ENCODE data around the gene FSCN2.

Gene FSCN2

DNA sequence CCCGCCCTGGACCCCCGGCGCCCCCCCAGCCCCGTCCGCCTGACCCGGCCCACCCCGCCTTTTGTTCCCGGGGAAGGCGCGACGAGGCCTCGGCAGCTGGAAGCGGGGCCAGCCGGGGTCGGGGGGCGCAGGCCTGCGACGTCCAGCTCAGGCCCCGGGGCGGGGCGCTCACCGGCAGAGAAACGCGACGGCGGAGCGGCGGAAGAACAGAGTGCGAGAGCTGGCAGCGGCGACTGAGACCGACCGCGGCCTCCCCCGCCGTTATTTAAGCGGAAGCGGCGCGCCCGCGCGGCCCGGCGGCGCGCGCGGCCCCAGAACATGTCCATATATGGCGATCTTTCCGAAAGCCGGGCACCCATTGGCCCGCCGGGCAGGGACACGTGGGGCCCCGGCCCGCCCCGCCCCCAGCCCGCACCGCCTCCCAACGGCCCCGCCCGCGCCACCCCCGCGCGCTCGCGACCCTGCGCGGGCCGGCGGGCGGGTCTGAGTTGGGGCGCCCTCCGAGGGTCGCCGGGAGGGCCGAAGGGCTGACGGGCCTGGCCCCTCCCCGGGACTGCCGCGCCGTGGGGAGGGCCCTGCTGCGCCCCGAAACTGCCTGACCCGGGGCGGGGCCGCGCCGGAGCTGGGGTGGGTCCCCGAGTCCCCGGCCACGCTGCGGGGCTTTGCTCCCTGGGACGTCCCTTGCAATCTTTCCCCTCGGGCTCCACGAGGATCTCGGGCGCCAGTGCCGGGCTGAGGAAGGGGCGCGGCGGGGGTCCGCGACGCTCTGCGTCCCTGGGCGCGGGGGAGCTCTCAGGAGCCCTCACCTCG, 15.4 kb upstream of the FSCN2 start, which contains the start of gene ACTG1:
Gene ACTG1 (minus strand): TSS at position 238 of the 810 bp plus-strand sequence. CDS start 445 bp downstream, outside the sequence.
- DNase-seq: peak; percentile 94 to 96 (median 94)

DNA sequence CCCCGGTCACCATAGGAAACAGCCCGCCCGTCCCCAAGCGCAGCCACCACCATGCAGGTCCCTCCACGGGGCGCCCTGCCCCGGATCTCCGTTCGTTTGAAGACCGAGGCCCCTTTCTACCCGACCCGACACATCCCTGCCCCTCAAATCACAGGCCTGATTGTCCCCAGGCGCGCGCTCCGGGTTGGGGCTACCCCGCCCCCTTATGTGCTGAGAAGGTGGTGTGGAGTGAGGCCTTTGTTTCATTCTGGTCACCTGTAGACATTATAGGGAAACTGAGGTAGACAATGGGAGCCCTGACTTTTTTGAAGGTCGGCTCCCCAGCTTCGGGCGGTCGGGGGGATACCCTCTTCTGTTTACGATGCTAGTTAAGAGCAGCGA, 14.8 kb upstream of the FSCN2 start:
- DNase-seq: peak; percentile 58 to 88 (median 87)

DNA sequence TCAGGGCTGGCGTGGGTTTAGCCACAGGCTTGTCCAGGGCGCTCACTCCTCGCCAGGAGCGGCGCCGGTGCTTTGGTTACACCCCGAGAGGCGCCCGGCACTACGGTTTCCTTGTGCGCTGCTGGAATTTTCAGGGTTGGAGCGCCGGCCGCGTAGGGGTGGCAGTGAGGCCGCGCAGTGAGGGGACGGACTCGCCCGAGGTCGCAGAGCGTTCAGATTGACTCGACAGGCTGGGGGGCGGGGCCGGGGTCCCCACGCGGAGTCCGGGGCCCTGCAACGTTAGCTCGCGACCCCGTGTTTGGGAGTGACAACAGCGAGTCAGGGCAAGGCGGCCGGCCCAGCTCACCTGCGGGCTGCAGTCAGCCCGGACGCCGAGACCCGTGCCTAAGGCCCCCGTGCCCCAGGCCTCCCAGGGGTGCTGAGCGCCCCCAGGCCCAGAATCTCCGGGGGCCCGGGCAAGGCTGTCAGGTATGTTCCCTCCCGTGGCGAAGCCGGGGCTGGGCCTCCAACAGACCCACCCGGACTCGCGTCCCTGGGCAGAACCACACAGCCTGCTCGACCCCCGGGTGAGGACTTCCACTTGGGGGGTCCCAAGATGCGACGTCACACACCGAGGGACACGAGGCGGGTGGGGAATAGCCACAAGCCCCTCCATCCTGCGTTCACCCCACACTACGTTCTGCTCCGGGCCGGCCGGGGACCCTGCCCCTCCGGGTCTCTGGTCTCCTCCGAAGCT, 14.3 kb upstream of the FSCN2 start:
- DNase-seq: peak; percentile 64 to 88 (median 87)

DNA sequence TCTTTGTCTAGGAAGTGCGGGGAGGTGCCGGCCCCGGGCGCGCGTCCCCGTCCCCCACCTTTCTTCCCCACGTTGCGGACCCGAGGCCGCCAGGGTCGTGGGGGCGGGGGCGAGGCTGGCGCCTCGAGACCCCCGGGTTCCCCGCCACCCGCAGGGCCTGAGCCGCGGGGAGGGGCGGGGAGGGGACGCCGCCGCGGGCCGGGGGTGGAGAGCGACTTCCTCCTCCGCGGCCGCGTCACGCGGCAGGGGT, 13.8 kb upstream of the FSCN2 start:
- peak in 2 of 3 experiments; percentile 79 to 87 for DNase-seq

DNA sequence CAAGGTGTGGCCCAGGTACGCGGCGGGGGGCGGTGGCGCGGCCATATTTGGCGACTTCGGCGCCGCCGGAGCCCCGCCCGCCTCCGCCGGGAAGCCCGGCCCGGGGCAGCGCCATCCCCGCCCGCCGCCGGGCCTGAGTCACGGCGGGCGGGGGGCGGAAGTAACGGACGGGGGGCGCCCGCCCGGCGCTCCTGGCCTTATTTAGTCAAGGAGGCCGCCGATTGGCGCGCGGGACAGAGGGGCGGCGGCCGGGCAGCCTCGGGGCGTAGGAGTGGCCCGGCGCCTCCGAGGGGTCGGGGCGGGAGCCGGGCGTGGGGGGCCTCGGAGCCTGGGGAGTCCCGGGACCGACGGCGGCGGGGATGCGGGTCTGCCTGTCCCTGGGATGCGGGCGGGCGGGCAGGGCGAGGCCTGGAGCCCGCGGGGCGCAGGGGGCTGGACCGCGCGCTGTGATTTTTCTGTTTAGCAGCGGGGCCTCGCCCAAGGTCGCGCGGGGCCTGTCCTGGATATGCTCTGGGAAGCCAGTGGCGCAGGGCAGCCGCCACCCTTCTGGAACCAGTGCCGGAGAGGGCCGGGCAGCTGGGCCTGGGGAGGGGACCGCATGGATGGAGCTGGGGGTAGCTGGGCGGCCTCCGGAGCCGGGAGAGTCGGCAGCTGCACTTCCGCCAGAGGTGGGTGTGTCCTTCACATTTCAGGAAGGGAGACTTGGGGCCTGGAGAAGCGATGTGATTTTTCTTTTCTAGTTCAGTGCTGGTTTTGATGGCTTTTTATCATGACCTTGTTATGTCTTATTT, 13.2 kb upstream of the FSCN2 start:
- DNase-seq: peak; percentile 70 to 87 (median 79)

DNA sequence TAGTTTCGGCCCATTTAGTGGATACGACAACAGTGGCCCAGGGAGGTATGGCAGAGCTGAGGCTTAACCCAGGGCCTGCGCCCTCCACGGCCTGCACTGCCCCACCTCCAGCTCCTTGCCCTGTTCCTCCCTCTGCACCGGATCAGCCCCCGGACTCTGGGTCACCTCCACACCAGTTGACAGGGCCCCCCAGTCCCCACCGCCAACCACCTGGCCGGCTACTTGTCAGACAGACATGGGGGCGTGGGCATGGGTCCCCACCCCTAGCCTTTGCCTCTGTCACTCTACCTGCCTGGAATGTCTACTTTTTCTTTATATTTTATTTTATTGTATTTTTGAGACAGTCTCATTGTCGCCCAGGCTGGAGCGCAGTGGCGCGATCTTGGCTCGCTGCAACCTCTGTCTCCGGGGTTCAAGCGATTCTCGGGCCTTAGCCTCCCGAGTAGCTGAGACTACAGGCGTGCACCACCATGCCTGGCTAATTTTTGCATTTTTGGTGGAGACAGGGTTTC, 12.6 kb upstream of the FSCN2 start:
- DNase-seq: no peak

DNA sequence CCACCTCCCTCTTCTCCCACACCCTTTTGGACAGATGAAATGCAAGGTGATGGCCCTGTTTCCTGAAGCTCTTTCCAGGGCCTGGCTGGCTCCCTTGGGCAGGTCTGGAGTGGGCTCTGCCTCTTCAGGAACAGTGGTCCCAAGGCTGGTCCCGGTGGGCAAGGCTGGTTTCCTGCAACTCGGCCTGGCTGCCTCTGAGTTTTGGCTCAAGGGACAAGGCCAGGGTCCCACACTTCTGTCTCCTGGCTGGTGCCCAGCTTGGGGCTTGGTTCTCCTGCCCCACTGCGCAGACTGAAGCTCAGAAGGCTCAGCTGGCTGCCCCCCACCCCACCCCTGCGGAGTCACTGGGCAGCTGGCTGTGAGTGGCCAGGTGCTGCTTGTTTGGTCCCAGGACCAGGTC, 11.7 kb upstream of the FSCN2 start:
- no peak for DNase-seq

DNA sequence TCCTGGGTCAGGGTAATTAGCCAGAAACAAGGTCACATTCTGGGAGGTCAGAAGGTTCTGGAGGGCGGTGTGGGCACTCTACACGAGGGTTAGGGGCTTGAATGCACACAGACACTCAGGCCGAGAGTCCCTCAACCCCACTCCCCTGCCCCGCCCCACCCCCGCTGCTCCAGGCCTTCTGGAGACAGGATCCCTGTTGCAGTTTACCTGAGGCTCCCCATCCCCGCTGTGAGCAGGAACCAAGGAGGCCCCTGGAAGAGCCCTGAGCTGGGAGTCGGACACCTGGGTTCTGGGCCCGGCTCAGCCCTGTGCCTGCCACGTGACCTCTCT, 11.2 kb upstream of the FSCN2 start:
- no peak for DNase-seq

DNA sequence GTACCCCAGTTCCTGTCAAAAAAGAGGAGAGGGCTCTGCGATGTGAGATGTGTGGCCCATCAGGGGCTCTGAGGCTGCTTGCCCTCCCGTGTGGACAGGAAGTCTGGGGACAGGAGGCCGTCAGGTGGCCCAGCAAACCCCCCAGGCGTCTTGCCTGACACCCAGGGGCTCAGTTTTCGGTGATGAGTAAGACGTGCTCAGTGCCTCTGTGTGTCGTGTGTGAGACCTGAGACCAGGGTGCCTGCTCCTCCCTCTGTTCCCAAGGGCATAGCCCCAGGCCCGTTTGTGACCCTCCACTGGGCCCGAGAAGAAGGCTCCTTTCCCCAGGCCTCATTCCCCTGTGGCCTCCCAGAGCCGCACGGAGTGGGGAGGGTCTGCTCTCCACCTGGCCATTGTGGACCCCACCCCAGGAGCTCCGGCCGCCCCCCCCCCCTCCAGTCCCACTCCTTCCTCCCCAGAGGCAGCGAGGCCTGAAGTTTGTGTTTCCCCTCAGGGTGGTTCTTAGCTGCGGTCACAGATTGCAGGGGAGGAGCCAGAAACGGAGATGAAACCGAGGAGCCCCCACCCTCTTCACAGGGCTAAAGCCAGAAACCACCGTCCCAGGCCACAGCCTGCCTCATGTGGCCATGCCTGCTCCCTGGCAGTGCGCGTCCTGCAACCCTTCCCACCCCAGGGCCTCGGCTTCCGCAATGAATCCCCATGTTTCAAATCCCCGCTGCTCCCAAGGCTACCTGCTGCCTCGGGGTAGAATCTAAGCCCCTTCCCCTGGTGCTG, 10.7 kb upstream of the FSCN2 start:
- no peak for DNase-seq

DNA sequence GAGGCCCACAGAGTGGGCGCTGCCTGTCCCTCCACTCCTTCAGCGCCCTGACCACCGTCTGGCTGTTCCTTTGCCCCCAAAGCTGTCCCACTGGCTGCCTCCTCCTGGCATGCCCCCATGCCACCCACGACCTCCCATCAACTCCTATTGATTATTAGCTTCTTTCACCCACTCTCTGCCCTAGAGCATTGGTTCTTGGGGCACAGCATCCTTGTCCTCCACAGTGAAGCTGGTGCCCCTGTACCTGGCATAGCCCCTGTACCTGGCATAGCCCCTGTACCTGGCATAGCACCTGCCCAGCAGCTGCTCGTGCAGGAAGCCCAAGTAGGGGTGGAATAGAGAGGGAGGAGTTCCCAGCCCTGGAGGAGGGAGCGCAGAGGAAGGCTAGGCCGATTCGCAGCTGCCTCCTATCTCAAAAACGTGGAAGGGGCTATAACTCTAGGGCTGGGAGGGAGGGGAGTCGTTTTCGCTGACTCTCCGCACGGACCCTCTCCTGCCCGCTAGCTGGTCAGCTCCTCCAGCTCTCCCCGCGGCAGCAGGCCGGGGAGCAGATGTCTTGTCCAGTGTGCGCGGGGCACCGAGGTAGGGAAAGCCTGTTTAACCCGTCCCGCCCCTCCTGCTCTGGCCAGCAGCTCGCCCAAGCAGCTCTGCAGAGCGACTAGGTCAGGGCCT, 9.9 kb upstream of the FSCN2 start:
- DNase-seq: peak in 2 of 3 experiments; percentile 47 to 55

DNA sequence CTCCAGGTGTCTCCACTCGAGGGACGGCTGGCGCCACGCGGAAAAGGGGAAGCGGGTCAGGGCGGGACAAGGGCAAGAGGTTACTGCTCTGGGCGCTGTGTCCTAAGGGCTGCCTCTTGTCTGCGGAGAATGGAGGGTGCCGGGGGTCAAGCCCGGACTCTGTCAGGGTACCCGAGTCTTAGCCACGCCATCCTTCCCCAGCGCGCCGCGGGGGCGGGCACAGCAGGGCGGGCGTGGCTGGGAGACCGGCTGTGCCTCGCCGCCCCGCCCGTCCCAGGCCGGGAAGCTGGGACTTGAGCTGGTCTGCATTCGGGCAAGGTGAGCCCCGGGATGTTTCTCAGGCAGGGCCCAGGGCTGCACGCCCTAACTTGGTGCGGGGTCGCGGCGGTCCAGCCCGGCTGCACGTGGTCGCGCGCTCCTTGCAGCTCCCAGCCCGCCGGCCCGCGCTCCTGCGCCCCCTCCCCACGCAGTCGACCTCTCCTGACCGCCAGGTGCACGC, 9.3 kb upstream of the FSCN2 start:
- DNase-seq: peak; percentile 33 to 49 (median 47)

DNA sequence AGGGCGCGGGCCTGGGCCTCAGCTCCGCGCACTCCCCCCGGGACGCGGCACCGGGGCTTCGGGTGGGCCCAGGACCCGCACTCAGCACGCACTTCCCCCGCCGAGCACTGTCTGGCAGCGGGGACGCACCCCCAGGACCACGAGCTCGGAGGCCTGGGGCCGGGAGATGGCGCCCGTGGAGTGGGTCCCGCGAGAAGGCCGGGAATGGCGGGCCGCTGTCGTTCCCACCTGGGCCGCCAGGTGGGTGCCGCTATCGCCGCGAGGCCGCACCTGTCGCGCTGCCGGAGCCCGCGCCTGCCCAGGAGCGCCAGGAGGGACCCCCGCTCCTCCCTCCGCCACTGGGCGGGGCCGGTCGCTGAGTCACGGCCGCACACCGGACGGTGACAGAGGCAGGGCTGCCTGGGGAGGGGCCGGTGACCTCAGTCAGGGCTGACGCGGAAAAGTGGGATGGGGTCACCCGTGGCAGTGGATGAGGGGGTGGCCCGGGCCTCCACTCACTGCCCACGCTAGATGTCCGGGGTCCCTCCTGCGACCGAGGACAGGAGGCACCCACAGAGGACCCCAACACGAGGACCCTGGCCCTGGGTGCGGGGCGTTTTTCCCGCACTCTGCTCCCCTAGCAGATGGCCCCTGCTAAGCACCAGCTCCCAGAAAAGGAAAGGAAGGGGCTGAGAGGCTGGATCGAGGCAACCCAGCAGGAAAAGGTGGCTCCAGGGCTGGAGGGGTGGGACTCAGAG, 8.7 kb upstream of the FSCN2 start:
- DNase-seq: peak; percentile 57 to 73 (median 65)

DNA sequence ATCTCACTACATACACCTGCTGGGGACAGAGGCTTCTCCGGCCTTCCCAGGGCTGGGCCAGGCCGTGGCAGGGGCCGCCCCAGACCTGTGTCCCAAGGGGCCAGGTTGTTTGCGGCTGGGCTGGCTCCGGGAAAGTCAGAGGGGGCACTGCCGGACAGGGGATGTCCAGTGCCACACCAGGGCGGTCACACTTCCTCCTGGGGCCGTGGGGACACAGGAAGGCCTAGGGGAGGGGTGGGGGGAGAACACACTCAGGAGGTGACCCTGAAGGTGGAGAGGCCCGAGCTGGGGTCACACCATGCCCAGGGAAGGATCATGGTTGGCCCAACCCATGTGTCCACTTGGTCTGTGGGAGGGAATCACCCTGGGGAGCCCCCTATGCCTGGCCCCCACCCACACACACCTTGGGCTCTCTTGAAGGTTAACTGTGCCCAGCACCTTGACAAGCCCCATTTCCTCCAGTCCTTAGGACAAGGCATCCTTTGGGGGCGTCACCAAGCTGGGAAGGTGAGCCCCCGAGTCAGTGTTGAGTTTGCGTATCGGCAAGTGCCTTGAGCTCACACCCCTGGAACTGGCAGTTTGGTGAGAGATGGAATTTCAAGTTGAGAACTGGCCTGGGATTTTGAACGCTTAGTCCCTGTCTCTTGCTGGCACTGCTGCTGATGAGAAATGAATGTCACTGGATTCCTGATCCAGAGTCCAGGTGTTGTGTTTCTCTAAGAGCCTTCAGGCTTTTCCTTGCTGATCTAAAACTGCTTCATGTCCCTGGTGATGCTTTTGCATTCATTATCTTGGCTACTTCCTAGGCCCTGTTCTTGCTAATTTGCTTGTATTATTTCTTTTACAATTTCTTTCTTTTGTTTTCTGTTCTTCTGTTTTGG, 7.9 kb upstream of the FSCN2 start:
- peak in 1 of 3 experiments; percentile 11 for DNase-seq

DNA sequence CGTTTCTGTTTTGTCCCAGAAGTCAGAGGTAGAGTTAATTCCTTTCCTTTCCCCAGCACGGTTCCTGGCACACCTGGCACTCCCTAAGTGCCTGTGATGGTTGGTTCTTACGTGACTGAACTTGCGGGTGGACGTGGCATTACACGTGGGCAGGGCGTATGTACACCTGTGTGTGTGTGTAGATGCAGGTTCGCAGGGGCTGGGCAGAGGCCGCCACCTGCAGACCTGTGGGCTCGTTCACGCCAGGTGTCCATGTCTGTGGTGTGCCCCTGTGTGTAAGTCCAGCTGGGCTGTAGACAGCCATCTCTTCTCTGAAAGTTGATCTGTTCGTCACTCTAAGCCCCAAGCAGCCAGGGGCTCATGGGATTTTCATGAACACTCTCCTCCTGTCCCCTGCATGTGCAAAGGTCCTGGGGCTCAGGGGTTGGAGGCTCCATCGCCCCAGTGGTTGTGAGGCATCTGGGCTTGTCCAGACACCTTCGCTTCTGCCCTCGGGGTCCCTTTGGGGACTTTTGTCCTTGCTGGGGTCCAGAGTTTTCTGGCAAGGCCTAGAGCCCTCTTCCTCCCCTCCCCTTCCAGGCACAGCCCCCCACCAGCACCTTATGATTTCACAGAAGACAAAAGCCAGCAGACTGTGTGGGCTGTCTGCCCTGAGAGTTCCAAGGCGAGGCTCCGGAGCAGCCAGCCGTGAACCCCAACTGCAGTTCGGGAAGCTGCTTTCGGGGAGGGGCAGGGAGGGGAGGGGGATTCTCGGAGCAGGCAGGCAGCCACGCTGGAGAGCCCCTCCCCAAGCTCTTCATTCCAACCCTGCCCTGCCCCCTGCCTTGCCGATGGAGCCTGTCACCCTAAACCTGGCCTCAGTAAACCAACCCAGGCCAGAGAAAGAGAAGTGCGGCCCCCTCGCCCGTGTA, 5.4 kb upstream of the FSCN2 start:
- DNase-seq: no peak

DNA sequence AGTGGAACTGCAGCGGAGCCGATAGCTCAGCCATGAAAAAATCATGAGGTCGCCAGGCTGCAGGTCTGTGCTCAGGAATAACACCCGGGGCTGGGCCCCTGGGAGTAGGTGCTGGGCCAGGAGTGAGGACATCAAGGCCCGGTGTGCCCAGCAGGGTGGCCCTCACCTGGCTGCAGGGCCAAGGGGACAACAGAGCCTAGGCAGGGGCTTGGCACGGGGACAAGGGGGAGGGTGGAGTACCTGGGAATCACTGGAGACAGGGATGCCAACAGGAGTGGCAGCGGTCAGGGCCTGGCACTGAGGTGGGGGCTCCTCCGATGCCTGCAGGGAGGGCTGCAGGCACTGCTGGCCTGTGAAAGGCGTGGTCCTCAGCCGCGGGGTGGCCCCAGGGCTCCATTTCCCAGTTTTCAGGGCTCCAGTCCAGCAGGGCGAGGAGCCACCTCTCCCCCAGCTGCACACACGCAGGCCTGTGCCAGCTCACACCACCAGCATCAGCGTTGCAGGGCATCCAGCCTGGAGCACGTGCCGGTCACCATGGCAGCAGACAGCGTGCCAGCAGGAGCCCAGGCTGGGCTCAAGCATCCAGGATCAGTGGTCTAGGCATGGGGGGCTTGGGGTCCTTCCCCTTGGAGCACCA, 4.7 kb upstream of the FSCN2 start:
- peak in 2 of 3 experiments; percentile 70 to 84 for DNase-seq

DNA sequence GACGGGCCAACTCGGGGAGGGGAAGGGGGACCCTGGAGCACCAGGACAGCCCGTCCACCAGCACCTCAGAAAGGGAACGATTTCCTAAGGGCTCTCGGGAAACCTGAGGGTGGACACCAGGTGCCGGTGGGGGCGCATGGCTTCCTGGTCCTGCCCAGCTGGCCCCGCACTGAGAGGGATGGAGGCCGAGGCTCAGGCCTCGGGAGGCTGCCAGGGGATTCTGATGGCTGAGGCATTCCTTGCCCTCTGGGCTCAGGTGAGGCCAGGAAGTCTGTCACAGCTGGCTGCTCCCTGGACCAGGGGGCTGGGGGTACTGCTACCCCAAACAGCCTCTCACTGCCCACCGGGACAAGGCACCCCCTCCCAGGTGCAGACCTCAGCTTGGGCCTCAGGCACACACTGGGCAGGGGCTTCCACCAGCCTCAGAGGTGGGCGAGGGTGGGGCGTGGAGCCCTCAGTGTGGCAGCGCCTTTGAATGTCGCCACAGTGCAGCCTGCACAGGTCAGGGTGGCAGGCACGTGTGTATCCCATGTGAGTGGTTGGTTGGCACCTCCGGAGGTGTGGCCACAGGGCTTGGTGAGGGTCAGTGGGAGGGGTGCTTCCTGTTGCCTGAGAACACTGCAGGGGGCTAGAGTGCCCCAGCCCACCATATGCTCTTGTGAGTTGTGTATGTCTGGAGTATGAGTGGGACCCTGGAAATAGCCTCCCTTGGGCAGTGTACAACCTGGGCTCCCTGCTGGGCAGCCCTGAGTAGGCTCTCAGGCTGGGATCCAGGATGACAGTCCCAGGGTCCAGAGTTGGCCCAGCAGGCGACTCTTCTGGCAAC, 3.9 kb upstream of the FSCN2 start:
- DNase-seq: peak in 2 of 3 experiments; percentile 33 to 70

DNA sequence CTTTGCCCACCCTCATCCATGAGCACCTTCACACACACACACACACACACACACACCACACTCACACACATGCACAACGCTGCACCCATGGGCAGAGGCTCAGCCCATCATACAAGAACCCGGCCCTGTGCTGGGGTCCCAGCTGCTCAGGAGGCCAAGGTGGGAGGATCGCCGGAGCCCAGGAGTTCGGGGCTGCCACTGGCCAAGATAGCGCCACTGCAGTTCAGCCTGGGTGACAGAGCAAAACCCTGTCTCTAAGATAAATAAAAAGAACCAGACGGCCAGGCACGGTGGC, 3.4 kb upstream of the FSCN2 start:
- DNase-seq: no peak
